WERI-Rb-1 (cell line): ENCODE data around the gene DCUN1D3.
"Not testable (repeated sequence)": the region's sequence is repeated elsewhere in the genome, so short reads cannot be mapped to it uniquely, and the experiment has no call there.

Experiments
- DNase-seq: peaks from one replicate; pipeline ENCODE4 v3.0.0-alpha.2; 2020
- H3K27ac ChIP-seq: fragments of 250-450 bp; sonication (Bioruptor Pico); 2 replicates; pipeline ENCODE4 v1.5.1; 2020; ENCODE audit warnings: mild to moderate bottlenecking, moderate library complexity
- H3K27me3 ChIP-seq: fragments of 250-450 bp; sonication (Bioruptor Pico); 2 replicates; pipeline ENCODE4 v1.5.1; 2021; ENCODE audit warnings: mild to moderate bottlenecking, low read depth, moderate library complexity; ENCODE audit not compliant: insufficient read depth, severe bottlenecking
- H3K36me3 ChIP-seq: fragments of 250-450 bp; sonication (Bioruptor Pico); 2 replicates; pipeline ENCODE4 v1.5.1; 2020; ENCODE audit warnings: mild to moderate bottlenecking, moderate library complexity
- H3K4me3 ChIP-seq: 2 replicates; pipeline ENCODE4 v1.5.1; 2011; ENCODE audit warnings: low read depth, mild to moderate bottlenecking, control low read depth, low read length
- H3K9me3 ChIP-seq: fragments of 250-450 bp; sonication (Bioruptor Pico); 2 replicates; pipeline ENCODE4 v1.5.1; 2021; ENCODE audit warnings: mild to moderate bottlenecking, moderate library complexity; ENCODE audit not compliant: severe bottlenecking
- CTCF ChIP-seq: IDR thresholded peaks from 2 replicates; pipeline ENCODE4 v1.5.1; 2011; ENCODE audit warnings: low read depth, mild to moderate bottlenecking, control low read depth, inconsistent platforms, low read length

DCUN1D3 gene

GRCh38 chr16:20933589-20933988 is 33.4 kb upstream of the DCUN1D3 start:
- TF ChIP-seq CTCF, result no peak
- no peak for DNase-seq
- Histone ChIP-seq H3K36me3 (no peaks in the 10 kb centered on the region), H3K4me3 (no peak overlapping the region), H3K27ac (no peak overlapping the region), H3K27me3 (no peaks in the 10 kb centered on the region), H3K9me3 (no peaks in the 10 kb centered on the region)

GRCh38 chr16:20931066-20931600 is 31.0 kb upstream of the DCUN1D3 start:
- no peaks in the 10 kb centered on the region for H3K36me3 ChIP-seq
- no peak for TF ChIP-seq CTCF

GRCh38 chr16:20930365-20930690 is 30.2 kb upstream of the DCUN1D3 start:
- no peak for TF ChIP-seq CTCF
- H3K4me3 ChIP-seq, result no peak overlapping the region
- no peak overlapping the region for H3K27ac ChIP-seq
- peaks cover 6% of the 10 kb centered on the region; the same call in 1 of the 2 replicates for H3K36me3 ChIP-seq
- no peak for DNase-seq
- no peaks in the 10 kb centered on the region for H3K9me3 ChIP-seq
- H3K27me3 ChIP-seq, result no peaks in the 10 kb centered on the region

More at GRCh38 chr16:20931066-20931600, 31.0 kb upstream of the DCUN1D3 start:
- no peak for DNase-seq
- Histone ChIP-seq H3K4me3 (no peak overlapping the region), H3K27me3 (no peaks in the 10 kb centered on the region), H3K27ac (no peak overlapping the region), H3K9me3 (no peaks in the 10 kb centered on the region)

GRCh38 chr16:20929676-20930364 is 29.7 kb upstream of the DCUN1D3 start:
- H3K36me3 ChIP-seq, H3K27ac ChIP-seq, H3K9me3 ChIP-seq, H3K27me3 ChIP-seq, H3K4me3 ChIP-seq, DNase-seq: not testable (repeated sequence)

- Histone ChIP-seq H3K4me3 (no peak overlapping the region), H3K9me3 (no peaks in the 10 kb centered on the region), H3K36me3 (peaks cover 8% of the 10 kb centered on the region), H3K27ac (no peak overlapping the region), H3K27me3 (no peaks in the 10 kb centered on the region)
- no peak for TF ChIP-seq CTCF
- no peak for DNase-seq
Observed at GRCh38 chr16:20928774-20929411, 28.7 kb upstream of the DCUN1D3 start.

GRCh38 chr16:20925751-20926150 is 25.6 kb upstream of the DCUN1D3 start:
- Histone ChIP-seq H3K36me3 (peaks cover 22% of the 10 kb centered on the region), H3K9me3 (no peaks in the 10 kb centered on the region), H3K27ac (no peak overlapping the region), H3K27me3 (no peaks in the 10 kb centered on the region), H3K4me3 (no peak overlapping the region)
- no peak for TF ChIP-seq CTCF
- no peak for DNase-seq
